ENCODE results near the gene DNMBP.

The DNMBP gene

GRCh38 chr10:100037758-100038315 is 28.1 kb upstream of the DNMBP start:
- DNase-seq (ENCODE audit: insufficient read length): no peak
- no peak for TF ChIP-seq TAF1 (IDR thresholded peaks at IDR 0.05; ENCODE audit: borderline replicate concordance, low read depth, low read length)
- TF ChIP-seq POLR2A (IDR thresholded peaks at IDR 0.05; ENCODE audit: low read depth, low read length): no peak
- TF ChIP-seq POLR2AphosphoS5 (IDR thresholded peaks at IDR 0.05; ENCODE audit: low read depth, low read length): no peak
- no peak for FAIRE-seq

DNA sequence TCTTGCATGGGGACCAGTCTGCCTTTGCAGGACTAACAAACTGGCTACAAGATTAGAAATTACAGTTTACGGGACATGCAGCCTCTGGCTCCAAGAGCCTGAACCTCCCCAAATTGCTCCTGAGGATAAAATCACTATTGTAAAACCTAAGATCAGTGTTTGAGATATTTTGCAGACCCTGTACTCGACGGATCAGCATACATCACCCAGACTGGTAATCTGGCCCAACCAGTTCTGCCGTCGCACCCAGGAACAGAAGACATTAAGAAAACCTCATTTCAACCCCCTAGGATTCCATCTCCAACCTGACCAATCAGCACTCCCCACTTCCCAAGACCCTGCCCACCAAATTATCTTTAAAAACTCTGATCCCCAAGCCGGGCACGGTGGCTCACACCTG is 27.1 kb upstream of the DNMBP start:
- FAIRE-seq (no peak), DNase-seq (ENCODE audit: insufficient read length) (no peak)
- no peak for TF ChIP-seq TAF1 (IDR thresholded peaks at IDR 0.05; ENCODE audit: borderline replicate concordance, low read depth, low read length)
- no peak for TF ChIP-seq POLR2A (IDR thresholded peaks at IDR 0.05; ENCODE audit: low read depth, low read length)
- no peak for TF ChIP-seq POLR2AphosphoS5 (IDR thresholded peaks at IDR 0.05; ENCODE audit: low read depth, low read length)

- FAIRE-seq (no peak), DNase-seq (ENCODE audit: insufficient read length) (no peak)
- no peak for TF ChIP-seq TAF1 (IDR thresholded peaks at IDR 0.05; ENCODE audit: borderline replicate concordance, low read depth, low read length)
- no peak for TF ChIP-seq POLR2AphosphoS5 (IDR thresholded peaks at IDR 0.05; ENCODE audit: low read depth, low read length)
- TF ChIP-seq POLR2A (IDR thresholded peaks at IDR 0.05; ENCODE audit: low read depth, low read length): no peak
These were observed 24.1 kb upstream of the DNMBP start for GRCh38 chr10:100033766-100034418.

- FAIRE-seq (no peak), DNase-seq (ENCODE audit: insufficient read length) (no peak)
- no peak for TF ChIP-seq POLR2A (IDR thresholded peaks at IDR 0.05; ENCODE audit: low read depth, low read length)
- TF ChIP-seq TAF1 (IDR thresholded peaks at IDR 0.05; ENCODE audit: borderline replicate concordance, low read depth, low read length): no peak
These were observed 17.7 kb upstream of the DNMBP start for GRCh38 chr10:100027416-100027815.

DNA sequence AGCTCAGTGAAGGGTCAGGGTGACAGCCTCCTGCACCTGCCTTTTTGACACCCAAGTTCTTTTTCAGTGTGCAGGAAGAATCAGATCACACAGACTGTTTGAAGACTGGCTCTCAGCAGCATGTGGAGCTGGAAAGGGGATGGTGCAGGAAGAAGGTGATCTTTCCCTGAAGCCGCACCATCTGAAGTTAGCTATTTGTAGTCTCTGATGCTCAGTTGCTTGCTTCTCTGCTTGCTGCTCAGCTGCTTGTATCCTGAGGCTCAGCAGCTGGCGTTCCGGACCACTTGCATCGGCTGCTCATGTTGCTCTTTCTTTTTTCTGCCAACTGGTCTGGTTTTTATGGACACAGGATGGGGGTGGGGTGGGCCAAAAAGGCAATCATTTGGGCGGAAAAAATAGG is 15.8 kb upstream of the DNMBP start:
- TF ChIP-seq POLR2AphosphoS5 (IDR thresholded peaks at IDR 0.05; ENCODE audit: low read depth, low read length) (no peak), TAF1 (IDR thresholded peaks at IDR 0.05; ENCODE audit: borderline replicate concordance, low read depth, low read length) (no peak), POLR2A (IDR thresholded peaks at IDR 0.05; ENCODE audit: low read depth, low read length) (no peak)
- DNase-seq (ENCODE audit: insufficient read length) (no peak), FAIRE-seq (no peak)

- FAIRE-seq: no peak
- no peak for TF ChIP-seq POLR2AphosphoS5 (IDR thresholded peaks at IDR 0.05; ENCODE audit: low read depth, low read length)
- no peak for TF ChIP-seq POLR2A (IDR thresholded peaks at IDR 0.05; ENCODE audit: low read depth, low read length)
- TF ChIP-seq TAF1 (IDR thresholded peaks at IDR 0.05; ENCODE audit: borderline replicate concordance, low read depth, low read length): no peak
These were observed 15.0 kb upstream of the DNMBP start for GRCh38 chr10:100024748-100025147.

DNA sequence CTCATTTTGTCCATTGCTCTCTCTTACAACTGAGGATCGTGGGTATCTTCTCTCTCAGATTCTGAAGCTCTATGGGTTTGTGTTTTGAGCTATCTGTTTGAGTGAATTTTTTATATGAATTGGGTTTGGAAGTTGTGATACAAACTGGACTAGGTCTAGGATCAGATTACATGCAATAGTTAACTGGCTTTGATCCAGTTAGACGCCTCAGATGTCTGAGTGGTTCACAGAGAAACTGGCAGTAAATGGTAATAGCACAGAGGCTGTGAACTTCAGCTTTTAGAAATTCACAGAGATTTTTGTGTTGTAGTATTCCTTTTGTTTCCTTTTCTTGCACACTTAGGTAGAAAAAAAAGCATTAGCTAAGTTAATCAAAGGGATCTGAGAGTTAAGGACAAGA is 12.7 kb upstream of the DNMBP start:
- TF ChIP-seq POLR2AphosphoS5 (IDR thresholded peaks at IDR 0.05; ENCODE audit: low read depth, low read length) (no peak), POLR2A (IDR thresholded peaks at IDR 0.05; ENCODE audit: low read depth, low read length) (no peak), TAF1 (IDR thresholded peaks at IDR 0.05; ENCODE audit: borderline replicate concordance, low read depth, low read length) (no peak)
- no peak for FAIRE-seq
- DNase-seq (ENCODE audit: insufficient read length): no peak

More at GRCh38 chr10:100024748-100025147, 15.0 kb upstream of the DNMBP start:
- DNase-seq (ENCODE audit: insufficient read length): no peak

GRCh38 chr10:100021322-100021721 is 11.6 kb upstream of the DNMBP start:
- no peak for DNase-seq (ENCODE audit: insufficient read length)
- TF ChIP-seq TAF1 (IDR thresholded peaks at IDR 0.05; ENCODE audit: borderline replicate concordance, low read depth, low read length): no peak
- FAIRE-seq: peak; percentile 36

GRCh38 chr10:100020886-100021253 is 11.1 kb upstream of the DNMBP start:
- FAIRE-seq (peak; percentile 54), DNase-seq (ENCODE audit: insufficient read length) (no peak)
- TF ChIP-seq TAF1 (IDR thresholded peaks at IDR 0.05; ENCODE audit: borderline replicate concordance, low read depth, low read length): no peak
- no peak for TF ChIP-seq POLR2AphosphoS5 (IDR thresholded peaks at IDR 0.05; ENCODE audit: low read depth, low read length)
- TF ChIP-seq POLR2A (IDR thresholded peaks at IDR 0.05; ENCODE audit: low read depth, low read length): no peak

GRCh38 chr10:100020142-100020885 is 10.6 kb upstream of the DNMBP start:
- FAIRE-seq: peak; percentile 93
- peak; percentile 50 for DNase-seq (ENCODE audit: insufficient read length)
- TF ChIP-seq POLR2AphosphoS5 (IDR thresholded peaks at IDR 0.05; ENCODE audit: low read depth, low read length): 0 out of 2 replicates have a peak, but pooled peaks have one; percentile 38
- peak; percentile 38; the same call in 1 of the 2 replicates for TF ChIP-seq POLR2A (IDR thresholded peaks at IDR 0.05; ENCODE audit: low read depth, low read length)
- no peak for TF ChIP-seq TAF1 (IDR thresholded peaks at IDR 0.05; ENCODE audit: borderline replicate concordance, low read depth, low read length)

DNA sequence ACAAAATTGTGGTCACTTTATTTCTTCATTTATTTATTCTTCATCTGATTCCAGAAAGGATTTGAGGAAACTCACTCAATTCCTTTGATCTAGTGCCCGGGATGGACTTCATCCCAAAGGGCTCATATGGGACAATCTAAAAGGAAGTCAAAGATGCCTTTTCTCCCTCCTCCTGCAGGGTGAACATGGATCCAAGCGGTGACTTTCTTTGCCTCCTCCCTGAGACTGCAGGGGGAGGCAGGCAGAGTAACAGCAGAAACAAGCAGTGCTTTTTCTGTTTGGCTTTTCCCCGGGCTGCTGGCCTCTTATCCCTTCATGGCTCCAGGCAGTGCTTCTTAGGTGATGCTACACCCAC is 10.0 kb upstream of the DNMBP start:
- no peak for FAIRE-seq
- no peak for DNase-seq (ENCODE audit: insufficient read length)
- TF ChIP-seq TAF1 (IDR thresholded peaks at IDR 0.05; ENCODE audit: borderline replicate concordance, low read depth, low read length): no peak
- no peak for TF ChIP-seq POLR2AphosphoS5 (IDR thresholded peaks at IDR 0.05; ENCODE audit: low read depth, low read length)
- no peak for TF ChIP-seq POLR2A (IDR thresholded peaks at IDR 0.05; ENCODE audit: low read depth, low read length)
